DND-41 (cell line): Measurements from ENCODE around the gene LRRC34.

Source experiments
- ATAC-seq: fragments of 200-7000 bp; cut with Tn5 transposase; 3 replicates; pipeline ENCODE4 v1.9.1; 2021; ENCODE audit warnings: low read depth; ENCODE audit not compliant: insufficient read depth
- DNase-seq: peaks from one replicate; pipeline ENCODE4 v3.0.0-alpha.2; 2020
- H2AFZ ChIP-seq: 2 replicates; pipeline ENCODE4 v1.6.0; 2012; ENCODE audit warnings: low read depth, low read length
- H3K27ac ChIP-seq: 2 replicates; pipeline ENCODE4 v1.5.1; 2012; ENCODE audit warnings: low read length, inconsistent platforms
- H3K27me3 ChIP-seq: fragments of 200-600 bp; sonication (generic); 2 replicates; pipeline ENCODE4 v1.6.0; 2012; ENCODE audit warnings: low read length, mild to moderate bottlenecking, inconsistent platforms; ENCODE audit not compliant: insufficient read depth, poor library complexity
- H3K36me3 ChIP-seq: 2 replicates; pipeline ENCODE4 v1.5.1; 2012; ENCODE audit warnings: low read length, inconsistent platforms; ENCODE audit not compliant: insufficient read depth
- H3K4me1 ChIP-seq: 2 replicates; pipeline ENCODE4 v1.5.1; 2012; ENCODE audit warnings: mild to moderate bottlenecking, low read length; ENCODE audit not compliant: insufficient read depth
- H3K4me2 ChIP-seq: 2 replicates; pipeline ENCODE4 v1.6.0; 2012; ENCODE audit warnings: mild to moderate bottlenecking, moderate library complexity, low read length, inconsistent platforms; ENCODE audit not compliant: insufficient read depth
- H3K4me3 ChIP-seq, 2 experiments: fragments of 200-600 bp in 1 of 2; shearing (Covaris generic) in 1 of 2; 2 replicates each; pipeline ENCODE4 v1.5.1; 2012 to 2016; ENCODE audit warnings: inconsistent platforms in 2 of 2, low read length in 2 of 2, mild to moderate bottlenecking in 2 of 2, low read depth in 1 of 2, moderate library complexity in 1 of 2
- H3K79me2 ChIP-seq: 2 replicates; pipeline ENCODE4 v1.6.0; 2012; ENCODE audit warnings: low read length, inconsistent platforms; ENCODE audit not compliant: insufficient read depth
- H3K9ac ChIP-seq: 2 replicates; pipeline ENCODE4 v1.6.0; 2012; ENCODE audit warnings: low read depth, mild to moderate bottlenecking, inconsistent platforms, low read length, moderate library complexity
- H3K9me3 ChIP-seq: 2 replicates; pipeline ENCODE4 v1.5.1; 2012; ENCODE audit warnings: low read length, moderate library complexity, mild to moderate bottlenecking, inconsistent platforms; ENCODE audit not compliant: insufficient read depth, severe bottlenecking
- H4K20me1 ChIP-seq: 2 replicates; pipeline ENCODE4 v1.6.0; 2012; ENCODE audit warnings: low read length; ENCODE audit not compliant: insufficient read depth
- CTCF ChIP-seq: IDR thresholded peaks from 2 replicates; pipeline ENCODE4 v1.5.1; 2012; ENCODE audit warnings: borderline replicate concordance, low read length, moderate library complexity, mild to moderate bottlenecking; ENCODE audit not compliant: poor library complexity, severe bottlenecking; ENCODE audit errors: extremely low read depth
- EZH2 ChIP-seq: IDR thresholded peaks from 3 replicates; pipeline ENCODE4 v1.6.1; 2012; ENCODE audit warnings: borderline replicate concordance, low read depth, mild to moderate bottlenecking, moderate library complexity, low read length, inconsistent platforms; ENCODE audit not compliant: severe bottlenecking

LRRC34 gene

DNA sequence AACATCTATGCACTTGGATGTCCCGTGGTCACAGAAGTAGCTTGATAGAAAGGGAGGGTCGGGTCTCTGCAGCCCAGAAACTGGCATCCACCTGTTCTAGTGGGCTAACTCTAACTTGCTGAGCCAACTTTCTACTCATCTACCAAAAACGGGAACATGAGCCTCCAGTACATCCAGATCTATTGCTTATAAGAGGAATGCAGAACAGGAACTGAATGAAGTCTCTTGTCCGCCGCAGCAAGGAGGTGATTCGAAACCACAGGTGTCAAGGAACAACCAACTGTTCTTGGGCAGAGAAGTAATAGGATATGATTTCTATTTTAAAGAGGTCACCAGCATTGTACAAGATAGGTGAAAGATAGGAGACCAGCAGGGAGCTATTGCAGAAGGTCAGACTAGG lies 65.8 kb downstream of the LRRC34 start:
- Histone ChIP-seq H3K4me1 (no peaks in the 10 kb centered on the region), H3K79me2 (no peaks in the 10 kb centered on the region), H3K27me3 (peaks cover 35% of the 10 kb centered on the region), H3K9ac (no peak overlapping the region), H4K20me1 (no peaks in the 10 kb centered on the region; the same call in 1 of the 2 replicates), H3K4me3 (no peak overlapping the region), H2AFZ (no peak overlapping the region), H3K9me3 (no peaks in the 10 kb centered on the region), H3K36me3 (no peaks in the 10 kb centered on the region), H3K4me2 (no peak overlapping the region), H3K27ac (no peak overlapping the region)
- DNase-seq = no peak
- no peak for TF ChIP-seq EZH2
- TF ChIP-seq CTCF = no peak
- ATAC-seq = no peak

DNA sequence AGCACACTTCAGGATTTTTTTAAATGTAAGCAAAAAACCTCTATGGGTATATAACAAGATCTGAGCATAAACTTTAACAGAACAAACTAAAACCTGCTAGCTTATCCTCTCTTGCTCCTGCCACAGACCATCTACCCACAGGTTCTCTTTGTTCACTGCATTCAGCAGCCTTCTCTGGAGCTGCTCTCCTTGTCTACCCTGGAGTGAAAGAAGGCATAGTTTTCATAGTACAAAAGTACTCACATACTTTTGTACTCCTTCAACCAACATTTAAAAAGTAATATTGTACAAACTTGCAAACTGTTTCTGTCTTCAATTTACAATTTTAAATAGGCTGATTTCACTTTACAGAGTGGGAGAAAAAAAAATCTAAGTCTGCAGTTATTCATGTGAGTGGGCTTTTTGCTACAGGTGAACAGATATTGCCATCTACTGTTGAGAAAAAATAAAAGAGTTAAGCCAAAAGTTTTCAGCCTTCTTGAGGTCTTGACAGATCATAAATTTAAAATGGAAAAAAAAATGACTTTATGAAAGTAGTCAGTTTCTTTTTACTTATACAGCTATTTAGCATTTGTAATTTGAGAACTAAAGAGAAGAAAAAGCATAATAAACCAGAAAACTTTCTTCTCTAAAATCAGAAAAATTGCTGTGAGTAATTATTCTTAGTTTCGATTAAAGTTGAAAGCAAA lies 68.2 kb downstream of the LRRC34 start:
- no peak overlapping the region for H2AFZ ChIP-seq
- DNase-seq (no peak), ATAC-seq (peak; percentile 44; the same call in 1 of the 3 replicates)
- no peak overlapping the region for H3K4me2 ChIP-seq
- H3K9ac ChIP-seq = no peak overlapping the region
- TF ChIP-seq CTCF (peak; percentile 51), EZH2 (no peak)
- no peaks in the 10 kb centered on the region for H3K4me1 ChIP-seq
- no peaks in the 10 kb centered on the region for H3K9me3 ChIP-seq
- no peak overlapping the region for H3K27ac ChIP-seq
- H3K4me3 ChIP-seq = no peak overlapping the region
- H4K20me1 ChIP-seq = no peaks in the 10 kb centered on the region; the same call in 1 of the 2 replicates
- peaks cover 35% of the 10 kb centered on the region for H3K27me3 ChIP-seq
- no peaks in the 10 kb centered on the region for H3K36me3 ChIP-seq
- no peaks in the 10 kb centered on the region for H3K79me2 ChIP-seq
